HG03520 (cell line): ENCODE data around the gene NINJ2.
"Not testable (repeated sequence)": the region's sequence is repeated elsewhere in the genome, so short reads cannot be mapped to it uniquely, and the experiment has no call there.

ENCODE experiments used
- ATAC-seq: cut with Tn5 transposase; IDR thresholded peaks from one replicate; pipeline ENCODE4 v1.9.1; 2021; ENCODE audit warnings: mild to moderate bottlenecking, moderate library complexity; ENCODE audit not compliant: unreplicated experiment

The NINJ2 gene

GRCh38 chr12:588024-588322 lies 75.3 kb downstream of the NINJ2 start:
- ATAC-seq = no peak

- no peak for ATAC-seq
Observed at GRCh38 chr12:587132-588023, 75.9 kb downstream of the NINJ2 start.

- ATAC-seq = no peak
Observed at GRCh38 chr12:586318-587071, 76.8 kb downstream of the NINJ2 start.

DNA sequence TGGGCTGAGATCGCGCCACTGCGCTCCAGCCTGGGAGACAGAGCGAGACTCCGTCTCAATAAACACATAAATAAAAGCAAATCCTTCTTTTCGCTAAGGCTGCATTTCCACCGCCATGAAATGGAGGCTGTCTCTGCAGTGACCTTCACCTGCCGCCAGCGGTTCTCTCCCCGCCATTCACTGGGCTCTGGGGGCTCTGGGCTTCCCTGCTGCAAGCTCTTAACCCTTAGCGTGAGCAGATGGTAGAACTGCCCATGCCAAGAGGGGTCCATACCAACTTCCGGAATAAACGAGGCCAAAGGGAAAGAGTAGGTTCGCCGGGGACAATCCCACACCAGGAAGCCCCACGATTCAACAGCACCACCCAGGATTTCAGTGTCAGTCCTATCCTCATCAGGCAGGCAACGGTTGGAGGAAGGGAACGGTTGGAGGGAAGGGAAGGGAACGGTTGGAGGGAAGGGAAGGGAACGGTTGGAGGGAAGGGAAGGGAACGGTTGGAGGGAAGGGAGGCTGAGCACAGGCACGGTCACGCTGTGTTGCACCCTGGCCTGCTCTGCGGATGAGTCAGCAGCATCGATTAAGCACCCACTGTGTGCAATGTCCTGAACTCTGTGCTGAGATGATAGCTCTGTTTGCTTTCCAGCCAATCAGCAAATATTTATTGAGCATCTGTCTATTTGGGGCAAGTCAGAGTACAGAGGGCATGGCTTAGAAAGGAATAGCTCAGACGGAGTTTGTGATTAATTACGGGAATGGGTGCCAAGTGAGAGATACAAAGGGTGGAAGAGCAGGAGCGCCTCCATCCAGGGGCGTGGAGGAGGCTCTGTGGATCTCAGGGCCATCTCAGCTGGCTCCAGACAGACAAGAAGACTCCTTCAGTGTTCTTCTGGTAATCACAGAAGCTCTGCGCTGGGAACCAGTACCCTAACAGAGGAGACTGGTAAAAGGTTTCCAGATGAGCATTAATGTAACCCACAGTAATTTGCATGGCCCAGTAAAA lies 77.9 kb downstream of the NINJ2 start:
- no peak for ATAC-seq

DNA sequence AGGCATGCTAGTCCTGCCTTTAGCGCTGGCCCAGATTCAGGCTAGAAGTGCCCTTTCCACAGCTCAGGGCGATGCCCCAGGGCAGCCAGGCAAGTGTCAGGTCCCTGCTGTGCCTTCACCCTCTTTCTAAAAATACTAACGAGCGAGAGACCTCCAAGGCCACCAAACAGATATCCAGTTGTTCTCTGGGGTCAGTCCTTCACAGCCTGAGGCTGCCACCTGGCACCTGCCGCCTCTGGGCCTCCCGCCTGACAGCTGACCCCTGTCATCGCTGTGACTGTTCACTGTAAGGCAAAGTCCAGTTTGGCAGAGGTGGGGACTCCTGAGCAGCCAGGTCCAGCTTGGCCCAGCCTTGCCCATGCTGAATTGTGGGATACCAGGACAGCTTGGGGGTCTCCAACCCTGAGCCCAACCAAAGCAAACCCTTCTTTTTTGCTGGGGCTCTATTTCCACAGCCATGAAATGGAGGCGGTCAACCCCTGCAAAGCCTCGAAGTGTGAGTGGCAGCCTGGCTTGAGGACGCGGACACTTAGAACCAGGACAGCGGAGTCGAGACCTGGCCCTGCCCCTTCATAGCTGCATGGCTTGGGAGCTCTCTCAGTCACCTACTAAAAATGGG lies 79.9 kb downstream of the NINJ2 start:
- ATAC-seq = no peak

DNA sequence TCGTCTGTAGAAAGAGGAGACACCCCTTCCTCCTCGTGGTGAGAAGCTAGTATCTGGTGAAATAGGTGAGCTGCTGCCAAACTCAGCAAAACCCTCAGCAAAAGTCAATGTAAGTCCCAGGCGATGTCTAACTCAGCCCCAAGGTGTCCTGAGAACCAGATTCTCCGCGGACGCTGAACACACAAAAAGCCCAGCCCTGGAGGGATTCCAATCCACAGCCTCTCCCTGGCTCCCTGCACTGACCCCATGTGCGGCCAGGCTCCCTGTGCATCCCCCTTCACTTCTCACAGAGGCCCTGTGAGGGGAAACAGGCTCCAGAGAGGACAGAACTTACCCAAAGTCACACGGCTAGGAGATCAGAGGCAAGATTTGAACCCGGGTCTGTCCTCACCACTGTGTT lies 81.5 kb downstream of the NINJ2 start:
- ATAC-seq = no peak

- no peak for ATAC-seq
Observed at GRCh38 chr12:581321-581720, 81.9 kb downstream of the NINJ2 start.

GRCh38 chr12:580813-581212 lies 82.4 kb downstream of the NINJ2 start:
- ATAC-seq = no peak

- ATAC-seq = no peak
Observed at GRCh38 chr12:579420-580110, 83.7 kb downstream of the NINJ2 start.

GRCh38 chr12:578748-579419 lies 84.4 kb downstream of the NINJ2 start:
- ATAC-seq = no peak

- not testable (repeated sequence) for ATAC-seq
Observed at GRCh38 chr12:577994-578747, 85.1 kb downstream of the NINJ2 start.

DNA sequence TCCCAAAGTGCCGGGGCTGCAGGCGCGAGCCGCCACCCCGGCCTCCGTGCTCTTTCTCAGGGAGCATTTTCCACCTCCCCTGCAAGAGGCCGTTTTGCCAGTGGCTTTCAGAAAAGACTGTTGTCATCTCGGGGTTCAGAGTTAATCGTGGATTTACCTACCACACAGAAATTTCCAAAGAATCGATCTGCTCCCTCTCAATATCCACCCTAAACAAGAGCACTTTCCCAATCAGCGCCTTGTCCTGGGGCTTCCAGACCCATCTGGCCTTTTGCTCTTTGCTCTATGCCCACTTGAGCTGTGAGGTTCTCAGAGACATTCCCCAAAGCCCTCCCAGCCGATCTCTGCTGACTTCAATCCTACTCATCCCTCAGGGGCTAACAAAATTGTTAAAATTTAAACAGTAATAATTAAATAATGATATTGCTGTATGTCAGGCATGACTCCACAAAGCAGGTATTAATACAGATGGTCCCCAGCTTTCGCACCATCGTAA lies 86.6 kb downstream of the NINJ2 start:
- no peak for ATAC-seq

GRCh38 chr12:575948-576614 lies 87.2 kb downstream of the NINJ2 start:
- peak; percentile 55 for ATAC-seq

DNA sequence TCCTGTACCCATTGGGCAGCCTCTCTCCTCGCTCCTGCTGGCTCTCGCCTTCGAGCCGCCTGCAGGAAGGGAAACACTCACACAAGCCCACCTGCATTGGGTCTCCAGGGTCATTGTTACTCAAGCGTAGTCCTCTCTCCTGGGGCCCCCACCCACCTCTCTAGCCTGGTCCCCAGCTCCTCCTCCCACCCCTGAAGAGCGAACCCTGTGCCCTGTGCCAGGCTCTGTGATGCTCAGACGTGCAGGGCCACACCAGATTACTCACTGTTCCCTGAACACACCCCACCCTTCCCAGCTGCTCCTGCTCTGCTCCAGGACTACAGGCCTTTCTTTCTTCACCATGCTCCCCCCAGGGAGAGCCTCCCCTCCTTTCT lies 88.1 kb downstream of the NINJ2 start:
- ATAC-seq = no peak

- ATAC-seq = no peak
Observed at GRCh38 chr12:574475-575128, 88.6 kb downstream of the NINJ2 start.

GRCh38 chr12:573232-573631 lies 90.0 kb downstream of the NINJ2 start:
- no peak for ATAC-seq

DNA sequence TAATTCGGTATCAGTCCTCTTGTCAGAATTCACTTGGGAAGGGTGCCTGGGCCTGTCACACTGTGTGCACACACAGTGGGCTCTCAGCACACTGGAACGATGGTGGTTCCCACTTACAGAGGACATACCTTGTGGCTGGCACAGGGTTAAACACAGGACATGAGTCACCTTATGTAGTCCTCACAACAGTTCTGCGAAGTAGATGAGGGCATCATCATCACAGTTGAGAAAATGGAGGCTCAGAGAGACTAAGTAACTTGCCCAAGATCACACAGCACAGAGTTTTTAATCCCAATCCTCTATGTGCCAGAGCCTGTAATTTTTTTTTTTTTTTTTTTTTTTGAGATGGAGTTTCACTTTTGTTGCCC lies 90.7 kb downstream of the NINJ2 start:
- ATAC-seq = no peak
